GM12801 (cell line): Measurements from ENCODE around the gene TSR3.

Source experiments
- TF ChIP-seq, protein P1 (sequence below): IDR thresholded peaks from one replicate; pipeline ENCODE4 v1.5.1; 2011; ENCODE audit warnings: control low read depth; ENCODE audit not compliant: insufficient read length; ENCODE audit errors: extremely low read depth

The TSR3 gene

DNA sequence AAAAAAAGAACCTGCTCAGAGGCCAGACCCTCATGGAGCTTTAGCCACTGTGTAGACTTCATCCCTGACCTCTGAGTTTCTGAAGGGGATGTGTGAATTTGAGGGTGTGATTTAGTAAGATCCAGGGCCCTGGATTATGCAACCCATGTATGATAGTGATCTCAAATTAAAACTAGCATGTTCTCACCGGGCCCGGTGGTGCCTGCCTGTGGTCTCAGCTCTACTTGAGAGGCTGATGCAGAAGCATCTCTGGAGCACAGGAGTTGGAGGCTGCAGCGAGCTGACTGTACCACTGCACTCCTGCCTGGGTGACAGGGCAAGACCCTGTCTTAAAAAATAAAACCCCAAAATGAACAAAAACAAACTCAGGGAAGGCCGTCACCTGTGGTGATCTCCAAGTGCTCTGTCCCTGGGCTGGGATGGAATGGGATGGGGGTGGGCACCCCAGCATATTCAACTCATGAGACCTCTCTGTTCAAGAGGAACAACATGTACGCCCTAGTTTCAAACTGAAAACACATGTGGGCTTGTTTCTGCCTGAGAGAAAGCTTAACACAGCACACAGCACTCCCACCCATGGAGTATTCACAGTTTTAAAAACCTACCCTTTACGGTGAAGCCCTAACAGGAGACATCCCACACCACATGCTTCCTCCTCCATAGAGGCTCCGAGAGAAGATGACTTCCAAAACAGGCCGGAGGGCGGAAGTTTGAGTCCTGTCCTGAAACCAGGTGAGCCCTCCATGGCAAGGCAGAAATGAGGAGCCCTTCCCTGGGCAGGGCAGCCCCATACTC is 30.1 kb upstream of the TSR3 start:
- TF ChIP-seq, protein P1, sequence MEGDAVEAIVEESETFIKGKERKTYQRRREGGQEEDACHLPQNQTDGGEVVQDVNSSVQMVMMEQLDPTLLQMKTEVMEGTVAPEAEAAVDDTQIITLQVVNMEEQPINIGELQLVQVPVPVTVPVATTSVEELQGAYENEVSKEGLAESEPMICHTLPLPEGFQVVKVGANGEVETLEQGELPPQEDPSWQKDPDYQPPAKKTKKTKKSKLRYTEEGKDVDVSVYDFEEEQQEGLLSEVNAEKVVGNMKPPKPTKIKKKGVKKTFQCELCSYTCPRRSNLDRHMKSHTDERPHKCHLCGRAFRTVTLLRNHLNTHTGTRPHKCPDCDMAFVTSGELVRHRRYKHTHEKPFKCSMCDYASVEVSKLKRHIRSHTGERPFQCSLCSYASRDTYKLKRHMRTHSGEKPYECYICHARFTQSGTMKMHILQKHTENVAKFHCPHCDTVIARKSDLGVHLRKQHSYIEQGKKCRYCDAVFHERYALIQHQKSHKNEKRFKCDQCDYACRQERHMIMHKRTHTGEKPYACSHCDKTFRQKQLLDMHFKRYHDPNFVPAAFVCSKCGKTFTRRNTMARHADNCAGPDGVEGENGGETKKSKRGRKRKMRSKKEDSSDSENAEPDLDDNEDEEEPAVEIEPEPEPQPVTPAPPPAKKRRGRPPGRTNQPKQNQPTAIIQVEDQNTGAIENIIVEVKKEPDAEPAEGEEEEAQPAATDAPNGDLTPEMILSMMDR: no peak

DNA sequence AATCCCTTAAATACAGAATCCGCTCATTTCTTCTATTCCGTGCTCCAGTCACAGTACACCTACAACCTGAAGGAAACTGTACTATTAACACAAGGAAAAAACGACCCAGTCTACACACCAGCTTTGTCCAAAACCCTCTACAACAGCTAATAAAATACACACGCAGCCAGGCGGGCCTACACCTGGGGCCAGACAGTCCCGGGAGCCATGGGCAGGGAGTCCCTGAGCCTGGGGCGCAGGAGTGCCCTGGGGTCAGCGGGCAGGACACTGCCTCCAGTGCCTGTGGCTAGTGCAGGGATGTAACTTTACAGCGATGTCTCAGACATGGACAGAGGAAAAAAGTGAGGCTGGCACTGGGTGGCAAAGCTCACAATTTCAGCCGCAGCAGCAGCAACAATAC is 28.5 kb upstream of the TSR3 start:
- TF ChIP-seq, protein P1: no peak

DNA sequence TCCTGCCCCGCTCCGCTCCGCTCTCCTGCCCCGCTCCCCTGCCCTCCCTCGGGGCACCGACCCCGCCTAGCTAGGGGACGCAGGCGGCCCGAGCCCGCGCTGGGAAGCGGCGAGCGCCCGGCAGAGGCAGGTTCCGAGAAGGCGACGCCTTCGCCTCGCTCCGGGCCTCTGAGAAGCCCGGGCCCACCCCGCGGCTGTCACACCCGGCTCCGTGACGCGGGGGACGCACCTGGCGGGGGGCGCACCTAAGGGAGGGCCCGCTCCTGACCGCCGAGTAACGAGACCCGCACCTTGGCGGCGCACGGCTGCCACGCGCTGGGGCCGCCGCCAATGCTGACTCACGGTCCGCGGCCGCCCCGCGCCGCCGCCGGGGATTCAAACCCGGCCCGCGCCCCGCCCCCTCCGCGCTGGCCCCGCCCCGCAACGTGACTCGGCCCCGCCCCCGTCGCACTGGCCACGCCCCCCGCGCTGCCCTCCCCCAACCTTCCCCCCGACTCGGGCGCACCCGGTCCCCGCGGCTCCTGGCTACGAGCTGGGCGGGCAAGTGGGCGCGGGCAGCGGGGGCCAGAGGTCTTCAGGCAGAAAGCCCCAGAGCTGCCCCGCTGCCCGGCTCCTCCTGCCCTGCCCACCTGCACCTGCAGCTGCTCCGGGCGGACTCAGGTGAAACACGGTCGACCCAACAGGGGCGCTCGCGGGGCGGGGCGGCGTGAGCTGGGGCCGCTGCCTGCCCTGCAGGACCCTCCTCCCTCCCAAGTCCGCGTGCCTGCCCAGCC is 27.8 kb upstream of the TSR3 start:
- TF ChIP-seq, protein P1: no peak

DNA sequence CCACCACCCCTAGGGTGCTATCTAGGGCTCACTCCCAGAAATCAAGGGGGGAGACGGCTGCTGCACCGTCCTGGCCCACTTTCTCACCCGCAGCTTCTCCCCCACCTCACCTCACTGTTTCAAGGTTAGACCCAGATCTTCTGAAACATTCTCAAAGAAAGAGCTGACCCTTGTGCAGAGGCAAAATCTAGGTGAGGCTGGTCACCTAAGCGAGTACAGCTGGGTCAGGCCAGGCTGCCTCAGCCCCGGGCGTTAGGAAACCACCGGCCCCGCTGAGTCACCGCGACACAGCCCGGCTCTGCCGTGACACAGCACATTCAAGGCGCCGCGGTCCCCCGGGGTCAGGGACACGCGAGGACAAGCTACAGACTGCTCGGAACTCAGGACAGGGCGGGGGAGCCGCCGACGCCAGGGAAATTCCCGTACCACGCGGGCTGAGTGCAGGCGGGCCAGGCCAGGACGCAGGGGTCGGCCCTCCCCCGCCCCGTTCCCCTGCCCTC is 27.2 kb upstream of the TSR3 start:
- TF ChIP-seq, protein P1: no peak

DNA sequence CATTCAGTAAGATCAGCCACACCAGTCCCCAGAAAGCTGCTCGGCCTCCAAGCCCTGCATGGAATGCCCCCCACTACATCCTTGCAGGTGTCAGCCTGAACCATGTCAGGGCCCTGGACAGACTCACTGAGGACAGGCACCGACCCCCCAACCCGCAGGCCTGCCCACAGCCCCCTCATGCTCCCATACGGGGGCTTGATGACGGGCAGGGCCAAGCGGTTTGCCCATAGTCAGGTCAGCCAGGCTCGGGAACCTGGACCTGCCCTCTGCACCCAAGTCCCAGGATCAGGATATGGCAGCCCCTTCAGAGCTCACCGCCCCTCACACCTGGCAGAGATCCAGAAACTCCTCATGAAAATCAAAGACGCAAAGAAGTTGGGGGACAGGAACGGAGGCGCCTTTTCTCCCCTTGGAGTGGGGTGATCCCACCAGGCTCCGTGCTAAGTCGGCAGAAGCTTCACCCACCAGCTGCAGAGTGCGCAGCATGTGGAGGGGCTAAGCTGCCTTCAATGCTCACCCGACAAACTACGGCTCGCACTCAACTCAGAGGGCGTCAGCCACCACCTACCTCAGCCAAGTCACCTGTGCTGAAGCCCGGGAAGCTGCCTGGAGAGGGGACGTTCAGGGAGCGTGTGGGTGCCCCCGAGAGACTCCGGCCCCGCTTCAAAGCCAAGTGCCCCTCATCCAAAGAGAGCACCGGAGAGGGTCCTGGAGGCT is 26.6 kb upstream of the TSR3 start:
- TF ChIP-seq, protein P1: no peak

DNA sequence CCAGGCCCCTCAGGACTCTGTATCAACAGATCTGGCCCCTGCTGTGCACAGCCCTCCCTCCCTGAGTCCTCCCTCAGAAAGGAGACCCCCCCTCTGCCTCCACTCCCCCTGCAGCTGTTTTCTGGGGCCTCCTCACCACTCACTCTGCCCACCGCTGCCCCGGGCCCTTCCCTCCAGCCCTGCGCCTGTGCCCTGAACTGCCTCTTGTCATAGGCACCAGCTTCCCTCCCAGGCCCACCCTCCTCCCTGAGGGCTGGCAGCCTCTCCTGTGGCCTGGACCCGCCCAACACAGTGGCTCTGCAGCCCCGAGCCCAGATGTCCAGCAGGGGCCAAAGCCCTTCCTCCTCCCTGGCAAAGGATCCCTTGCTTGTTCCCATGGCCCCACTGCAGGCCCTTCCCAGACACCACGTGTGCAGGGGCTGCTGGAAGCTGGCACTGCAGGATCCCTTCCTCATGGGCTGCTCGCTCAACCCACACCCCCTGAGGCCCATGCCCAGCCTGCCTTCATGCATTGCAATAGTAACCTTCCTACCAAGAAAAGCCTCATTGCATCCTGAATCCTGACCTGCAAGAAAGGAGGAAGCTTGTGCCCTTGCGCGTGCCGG is 25.8 kb upstream of the TSR3 start:
- TF ChIP-seq, protein P1: no peak

DNA sequence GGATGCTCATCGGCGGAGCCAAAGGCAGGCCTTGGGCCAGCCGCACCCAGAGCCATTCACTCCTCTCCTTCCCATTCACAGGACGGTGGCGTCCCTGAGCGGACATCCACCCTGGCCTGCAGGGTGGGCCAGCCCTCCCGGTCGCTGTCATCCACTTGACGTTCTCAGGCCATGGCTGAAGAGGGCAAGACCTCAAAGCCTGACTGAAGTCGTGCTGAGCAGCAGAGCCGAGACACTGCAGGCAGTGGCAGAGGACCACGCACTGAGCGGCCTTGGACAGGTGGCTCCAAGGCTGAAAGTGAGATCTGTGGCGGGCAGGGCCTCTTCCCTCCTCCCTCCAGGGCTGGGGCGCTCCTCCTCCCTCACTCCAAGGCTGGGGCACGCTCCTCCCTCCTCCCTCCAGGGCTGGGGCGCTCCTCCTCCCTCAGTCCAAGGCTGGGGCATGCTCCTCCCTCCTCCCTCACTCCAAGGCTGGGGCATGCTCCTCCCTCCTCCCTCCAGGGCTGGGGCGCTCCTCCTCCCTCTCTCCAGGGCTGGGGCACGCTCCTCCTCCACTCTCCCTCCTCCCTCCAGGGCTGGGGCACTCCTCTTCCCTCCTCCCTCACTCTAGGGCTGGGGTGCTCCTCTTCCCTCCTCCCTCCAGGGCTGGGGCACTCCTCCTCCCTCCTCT is 24.2 kb upstream of the TSR3 start:
- TF ChIP-seq, protein P1: no peak
